Stimulated activated CD4-positive, alpha-beta T cell treated with anti-CD3 and anti-CD28 coated beads, Interleukin-2, amount 100 ng/mL, for 48 hours (primary cell): ENCODE measurements around the gene ZFAND3.

Experiments
- DNase-seq, 2 donors: peaks; one replicate each; pipeline ENCODE4 v3.0.0-alpha.2; 2020

The ZFAND3 gene

GRCh38 chr6:38173909-38174308 lies 354.4 kb downstream of the ZFAND3 start:
- DNase-seq, result no peak

GRCh38 chr6:38174315-38174714 lies 354.8 kb downstream of the ZFAND3 start:
- no peak for DNase-seq

- no peak for DNase-seq
Observed at GRCh38 chr6:38174806-38175495, 355.4 kb downstream of the ZFAND3 start.

DNA sequence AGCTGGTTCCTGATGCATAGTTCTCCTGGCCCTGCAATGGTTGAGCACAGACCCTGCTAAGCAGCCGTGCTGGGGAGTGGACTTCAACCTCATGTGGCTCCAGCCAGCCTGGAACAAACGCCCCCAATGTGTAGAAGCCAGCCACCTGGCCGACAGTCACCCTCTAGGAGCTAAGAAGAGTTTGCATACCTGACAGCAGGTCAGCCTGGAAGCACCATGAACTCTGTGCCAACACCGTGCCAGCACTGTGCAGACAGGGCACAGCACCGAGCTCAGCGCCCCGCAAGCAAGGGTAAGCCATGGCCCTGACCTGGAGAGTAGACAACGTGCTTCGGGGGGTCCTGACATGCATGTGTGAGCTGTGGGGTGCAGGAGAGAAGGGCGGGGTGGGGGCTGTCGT lies 356.3 kb downstream of the ZFAND3 start:
- DNase-seq, result no peak

DNA sequence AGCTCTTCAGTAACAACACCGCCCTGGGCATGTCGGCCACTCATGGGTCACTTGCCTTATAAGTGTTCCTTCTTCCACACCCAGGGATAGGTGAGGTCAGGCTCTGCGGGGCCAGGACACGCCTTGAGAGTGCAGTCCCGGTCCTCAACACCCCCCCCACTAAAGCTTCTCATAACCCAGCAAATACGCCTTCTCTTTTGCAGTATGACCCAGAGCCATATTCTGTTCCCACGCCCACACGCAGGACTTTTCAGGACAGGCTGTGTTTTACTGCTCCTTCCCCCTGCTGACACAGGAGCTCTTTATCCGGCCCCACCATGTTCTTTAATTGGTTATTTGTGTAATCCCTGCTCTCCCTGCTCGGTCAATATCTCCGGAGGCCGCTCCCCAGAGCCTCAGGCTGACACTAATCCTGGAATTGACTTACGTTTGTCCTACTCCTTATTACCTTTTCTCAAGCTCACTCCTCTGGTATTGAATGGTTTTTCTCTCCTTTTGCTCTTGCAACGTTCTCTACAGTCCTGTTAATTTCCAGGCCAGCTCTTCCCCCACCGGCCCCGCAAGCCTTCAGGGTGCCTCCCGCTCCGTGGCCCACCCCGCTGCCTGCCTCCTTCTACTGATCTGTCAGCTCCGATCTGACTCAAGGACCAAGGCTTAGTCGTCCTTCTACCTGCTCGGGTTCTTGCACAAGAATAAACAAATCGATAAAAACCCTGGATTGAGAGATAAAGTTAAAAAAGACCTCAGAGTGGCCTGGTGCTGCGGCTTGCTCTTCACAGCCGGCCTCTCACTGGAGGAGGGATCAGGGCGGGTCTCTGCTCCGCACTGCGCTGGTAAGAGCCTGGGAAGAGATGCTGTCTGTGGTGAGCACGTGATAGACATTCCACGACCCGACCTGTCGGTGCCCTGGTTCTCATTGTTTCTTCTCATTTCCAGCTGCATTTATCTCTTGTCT lies 357.5 kb downstream of the ZFAND3 start:
- DNase-seq, result no peak

DNA sequence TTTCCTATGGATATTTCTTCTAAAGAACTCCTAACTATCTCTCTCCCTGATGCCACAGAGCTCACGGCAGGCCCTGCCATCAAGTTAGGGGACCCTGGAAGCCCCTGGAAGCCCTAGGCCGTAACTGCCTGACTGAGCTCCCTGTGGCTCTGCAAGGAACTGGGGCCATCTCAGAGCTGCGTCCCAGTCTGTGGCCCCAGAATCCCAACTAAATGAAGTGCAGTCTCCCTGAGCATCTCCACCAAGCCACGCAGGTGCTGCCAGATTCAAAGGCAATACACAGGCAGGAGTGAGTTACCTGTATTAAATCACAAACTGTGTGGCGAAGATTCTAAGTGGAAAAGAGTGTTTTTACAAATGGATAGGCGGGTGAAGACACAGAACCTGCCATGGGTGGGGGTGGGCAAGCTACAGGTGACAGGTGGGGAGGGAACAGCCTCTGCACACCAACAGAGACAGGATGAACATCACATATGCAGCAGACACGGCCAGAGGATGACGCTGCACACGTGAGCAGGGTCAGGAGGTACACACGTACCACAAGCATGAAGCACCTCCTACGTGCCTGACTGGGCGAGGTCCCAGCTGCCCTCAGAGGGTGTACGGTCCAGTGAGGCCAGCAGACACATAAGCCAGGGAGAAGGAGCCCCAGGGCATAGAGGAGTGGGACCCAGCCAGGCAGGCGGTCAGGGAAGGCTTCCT lies 358.5 kb downstream of the ZFAND3 start:
- no peak for DNase-seq

- no peak for DNase-seq
Observed at GRCh38 chr6:38178584-38178886, 359.0 kb downstream of the ZFAND3 start.

- DNase-seq, result no peak
Observed at GRCh38 chr6:38179300-38179699, 359.8 kb downstream of the ZFAND3 start.

DNA sequence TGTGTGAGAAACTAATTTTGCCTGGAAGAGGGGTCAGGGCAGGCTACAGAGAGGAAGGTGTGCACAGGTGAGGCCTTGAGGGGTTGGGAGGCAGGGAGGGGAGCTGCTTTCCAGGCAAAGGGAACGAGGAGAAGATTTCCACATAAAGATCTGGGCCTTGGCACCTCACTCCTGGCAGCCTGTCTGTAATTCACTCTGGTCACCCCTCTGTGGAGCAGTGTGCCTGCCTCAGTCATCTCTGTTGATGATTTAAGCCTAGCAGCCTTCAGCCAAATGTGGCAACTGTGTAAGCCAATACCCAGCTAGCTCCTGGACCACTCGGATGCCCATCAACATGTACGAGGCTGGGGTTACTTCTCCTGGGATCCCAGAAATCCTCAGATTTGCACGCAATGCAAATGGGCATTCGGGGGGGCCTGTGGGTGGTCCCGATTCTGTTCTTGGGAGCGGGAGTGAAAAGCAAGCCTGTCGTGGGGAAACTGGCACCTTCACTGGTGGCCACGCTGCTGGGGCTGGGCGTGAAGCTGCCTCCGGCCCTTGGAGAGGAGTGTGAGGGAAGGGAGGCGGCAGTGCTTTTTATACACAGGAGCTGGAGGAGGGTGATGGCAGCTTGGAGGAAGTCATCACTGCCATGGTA lies 360.4 kb downstream of the ZFAND3 start:
- DNase-seq, result no peak

- no peak for DNase-seq
Observed at GRCh38 chr6:38180586-38180985, 361.1 kb downstream of the ZFAND3 start.

DNA sequence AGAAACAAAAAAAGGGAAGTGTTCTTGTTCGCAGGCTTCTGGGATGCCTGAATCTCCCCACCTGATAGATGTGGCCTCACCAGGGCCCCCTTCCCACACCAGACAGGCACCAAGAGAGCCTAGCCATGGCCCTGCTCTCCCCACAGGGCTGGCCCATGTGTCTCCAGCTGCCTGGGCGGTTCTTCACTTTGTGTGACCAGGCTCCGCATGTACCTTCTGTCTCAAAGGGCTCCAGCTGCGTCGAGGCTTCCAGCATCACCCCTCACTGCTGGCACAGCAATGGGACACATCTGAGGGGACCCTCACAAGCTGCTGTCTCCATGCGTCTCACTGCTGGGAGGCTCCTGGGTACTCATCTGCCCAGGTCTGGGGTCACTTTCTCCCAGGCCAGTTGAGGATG lies 362.9 kb downstream of the ZFAND3 start:
- DNase-seq, result no peak

GRCh38 chr6:38183856-38184584 lies 364.5 kb downstream of the ZFAND3 start:
- DNase-seq, result no peak

- DNase-seq, result no peak
Observed at GRCh38 chr6:38184585-38185080, 365.1 kb downstream of the ZFAND3 start.

DNA sequence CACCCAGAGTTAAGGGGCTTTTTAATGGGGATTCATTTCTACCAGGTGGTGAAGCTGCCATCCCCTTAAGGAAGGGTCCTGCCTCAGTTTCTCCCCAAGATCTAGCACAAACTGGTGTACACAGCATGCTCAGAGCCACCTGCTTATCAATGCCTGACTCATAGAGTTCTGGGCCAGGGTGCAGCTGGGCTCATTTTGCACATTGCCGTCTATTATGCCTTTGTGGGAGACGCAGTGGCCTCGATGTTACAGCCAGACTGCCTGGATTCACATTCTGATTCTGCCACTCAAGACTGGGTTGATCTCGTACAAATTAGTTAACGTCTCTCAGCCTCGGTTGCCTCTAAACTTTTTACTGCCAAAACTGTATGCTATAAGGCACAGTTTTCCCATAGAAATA lies 365.7 kb downstream of the ZFAND3 start:
- no peak for DNase-seq

GRCh38 chr6:38185752-38186151 lies 366.2 kb downstream of the ZFAND3 start:
- no peak for DNase-seq

GRCh38 chr6:38187325-38187724 lies 367.8 kb downstream of the ZFAND3 start:
- DNase-seq, result no peak

- DNase-seq, result no peak
Observed at GRCh38 chr6:38187811-38188590, 368.5 kb downstream of the ZFAND3 start.

DNA sequence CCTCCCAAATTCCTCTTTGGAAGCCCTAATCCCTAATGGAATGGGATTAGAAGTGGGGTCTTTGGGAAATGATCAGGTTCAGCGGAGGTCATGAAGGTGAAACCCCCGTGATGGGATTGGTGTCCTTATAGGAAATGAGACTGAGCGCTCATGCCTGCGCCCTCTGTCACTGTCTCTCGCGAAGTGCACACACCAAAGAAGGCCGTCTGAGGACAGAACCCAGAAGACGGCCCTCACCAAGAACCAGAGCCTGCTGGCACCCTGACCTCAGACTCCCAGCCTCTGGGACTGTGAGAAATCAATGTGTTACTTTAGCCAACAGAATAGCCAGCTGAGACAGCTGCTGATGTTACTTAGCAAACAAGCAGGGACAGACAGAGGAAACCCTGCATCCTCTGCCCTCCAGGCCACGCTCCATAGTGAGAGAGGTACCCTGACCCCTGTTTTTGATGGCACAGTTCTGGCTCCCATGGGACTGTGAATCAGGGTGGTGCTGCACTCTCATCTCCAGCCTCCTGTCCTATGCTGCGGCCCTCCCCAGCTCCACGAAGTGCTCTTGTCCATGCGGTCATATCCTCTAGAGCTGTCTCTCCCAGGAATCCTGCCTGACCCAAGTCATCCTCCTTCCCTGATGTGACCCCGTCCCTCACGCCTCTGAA lies 369.3 kb downstream of the ZFAND3 start:
- DNase-seq, result no peak

DNA sequence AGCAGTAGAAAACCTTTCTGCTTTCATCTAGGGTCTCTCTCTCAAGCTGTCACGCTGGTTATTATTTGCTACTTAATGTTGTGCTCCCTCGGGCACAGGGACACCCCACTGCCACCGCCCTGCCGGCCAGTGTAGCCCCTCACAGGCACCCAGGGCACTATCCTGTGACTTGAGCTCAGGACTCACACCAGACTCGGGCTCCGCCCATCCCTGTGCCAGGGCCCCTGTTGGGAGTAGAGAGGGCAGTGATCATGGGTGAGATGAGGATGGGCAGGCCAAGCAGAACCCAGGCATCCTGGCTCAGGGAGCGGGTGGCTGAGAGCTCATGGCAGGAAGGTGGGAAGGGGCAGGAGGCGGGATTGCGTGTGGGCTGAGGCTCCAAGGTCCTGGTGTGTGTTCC lies 371.9 kb downstream of the ZFAND3 start:
- no peak for DNase-seq

DNA sequence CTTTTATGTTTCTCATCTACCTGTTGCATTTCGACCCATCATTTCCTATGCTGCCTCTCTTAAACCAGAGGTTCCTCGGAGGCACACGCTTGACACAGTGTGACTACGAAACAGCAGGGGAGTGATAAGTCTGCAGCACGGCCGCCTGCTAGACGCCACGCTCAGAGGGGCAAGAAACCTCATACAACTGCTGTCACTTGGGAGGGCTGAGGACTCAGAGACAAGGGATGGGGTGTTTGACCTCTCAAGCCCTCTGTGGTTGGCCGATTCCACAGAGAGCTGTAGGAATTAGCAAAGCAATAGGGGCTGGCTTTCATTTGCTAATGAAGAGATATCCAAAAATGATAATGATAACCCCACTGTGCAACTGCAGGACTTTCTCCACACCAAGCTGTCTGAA lies 372.5 kb downstream of the ZFAND3 start:
- no peak for DNase-seq

GRCh38 chr6:38192487-38192886 lies 373.0 kb downstream of the ZFAND3 start:
- no peak for DNase-seq
